ENCODE data around the gene PCNX2.

PCNX2 gene

DNA sequence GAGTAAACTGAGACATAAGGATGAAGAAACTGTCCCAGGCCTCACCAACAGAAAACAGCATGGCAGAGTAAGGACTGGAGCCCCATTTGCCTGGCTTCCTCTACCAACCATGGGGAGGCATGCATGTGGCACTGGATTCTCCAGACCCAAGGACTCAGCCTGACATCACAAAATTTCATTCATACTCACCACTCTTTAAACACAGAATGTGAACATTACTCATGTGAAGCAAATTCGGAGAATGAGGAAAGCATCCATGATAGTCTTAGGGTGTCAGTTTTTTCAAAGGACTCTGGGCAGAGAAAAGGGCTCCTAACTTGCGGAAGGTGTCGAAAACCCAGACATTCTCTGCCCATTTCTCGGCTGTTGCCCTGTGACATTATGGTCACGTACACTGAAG, 83.9 kb downstream of the PCNX2 start:
- peak overlapping the region; percentile 34 for H4K91ac ChIP-seq (ENCODE audit: low read depth, low read length)
- H4K8ac ChIP-seq (ENCODE audit: low read depth, low read length): no peak overlapping the region
- H3K4me2 ChIP-seq (ENCODE audit: low read length): no peak overlapping the region
- peak in 1 of 2 donors; percentile 40 for DNase-seq
- H2BK12ac ChIP-seq (ENCODE audit: low read length): no peak overlapping the region
- H3K4me1 ChIP-seq (ENCODE audit: control insufficient read depth in 1 of 2, insufficient read depth in 2 of 2, low read length in 2 of 2): peaks cover 0 to 12% of the 10 kb centered on the region in 2 experiments
- WGBS (ENCODE audit: extremely low coverage, insufficient coverage, insufficient read length): no CpG with 5 or more reads among the region's 5 CpGs
- H4K12ac ChIP-seq (ENCODE audit: low read depth, low read length): no peak overlapping the region
- no peak overlapping the region for H3K4me3 ChIP-seq (ENCODE audit: low read depth, low read length)
- H3K4ac ChIP-seq (ENCODE audit: low read depth, low read length): no peak overlapping the region
- H2BK5ac ChIP-seq (ENCODE audit: low read depth, low read length, poor library complexity): no peak overlapping the region
- H3K18ac ChIP-seq (ENCODE audit: low read length): no peak overlapping the region
- no peak overlapping the region for H3K27ac ChIP-seq (ENCODE audit: low read depth, low read length)
- H3K14ac ChIP-seq (ENCODE audit: low read length): no peak overlapping the region
- H3K27me3 ChIP-seq (ENCODE audit: insufficient read depth, low read length): no peaks in the 10 kb centered on the region
- no peak overlapping the region for H3K23ac ChIP-seq (ENCODE audit: low read length)
- no peaks in the 10 kb centered on the region for H3K79me1 ChIP-seq (ENCODE audit: low read length)
- no peak overlapping the region for H2AK5ac ChIP-seq (ENCODE audit: low read length)
- no peak overlapping the region for H2BK120ac ChIP-seq (ENCODE audit: insufficient read depth, low read length, poor library complexity)
- no peaks in the 10 kb centered on the region for H3K9me3 ChIP-seq (ENCODE audit: insufficient read depth, low read depth, low read length)
- no peak overlapping the region for H2AFZ ChIP-seq (ENCODE audit: insufficient read depth, low read length, poor library complexity)
- H3K9ac ChIP-seq (ENCODE audit: low read length): no peak overlapping the region
- no peaks in the 10 kb centered on the region for H3K79me2 ChIP-seq (ENCODE audit: control insufficient read depth, insufficient read depth, low read length, poor library complexity)
- H3K36me3 ChIP-seq (ENCODE audit: control insufficient read depth in 1 of 2, insufficient read depth in 2 of 2, low read length in 2 of 2): peaks cover 0 to 1% of the 10 kb centered on the region in 2 experiments

DNA sequence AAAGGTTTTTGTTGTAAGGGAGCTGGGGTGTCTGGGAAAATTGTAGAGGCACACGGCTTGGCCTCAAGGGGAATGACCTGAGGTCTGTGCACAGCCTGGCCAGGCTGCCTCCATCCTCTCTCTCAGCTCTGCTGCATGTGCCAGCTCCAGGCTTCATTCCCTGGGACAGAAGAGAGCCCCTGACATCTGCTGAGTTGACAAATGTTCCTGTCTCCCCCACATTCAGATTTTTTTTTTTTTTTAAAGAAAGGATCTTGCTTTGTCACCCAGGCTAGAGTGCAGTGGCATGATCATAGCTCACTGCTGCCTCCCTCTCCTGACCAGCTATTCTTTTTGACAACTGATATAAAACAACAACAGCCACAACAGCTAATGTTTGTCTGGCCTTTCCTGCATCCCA, 84.4 kb downstream of the PCNX2 start:
- no peak overlapping the region for H3K23ac ChIP-seq (ENCODE audit: low read length)
- no peaks in the 10 kb centered on the region for H3K9me3 ChIP-seq (ENCODE audit: insufficient read depth, low read depth, low read length)
- no peak overlapping the region for H2AFZ ChIP-seq (ENCODE audit: insufficient read depth, low read length, poor library complexity)
- H3K4me2 ChIP-seq (ENCODE audit: low read length): no peak overlapping the region
- no peak overlapping the region for H3K4ac ChIP-seq (ENCODE audit: low read depth, low read length)
- H2AK5ac ChIP-seq (ENCODE audit: low read length): no peak overlapping the region
- H3K79me1 ChIP-seq (ENCODE audit: low read length): no peaks in the 10 kb centered on the region
- DNase-seq: no peak
- H2BK12ac ChIP-seq (ENCODE audit: low read length): no peak overlapping the region
- H3K27me3 ChIP-seq (ENCODE audit: insufficient read depth, low read length): no peaks in the 10 kb centered on the region
- no peaks in the 10 kb centered on the region for H3K79me2 ChIP-seq (ENCODE audit: control insufficient read depth, insufficient read depth, low read length, poor library complexity)
- no peak overlapping the region for H2BK120ac ChIP-seq (ENCODE audit: insufficient read depth, low read length, poor library complexity)
- no peak overlapping the region for H3K14ac ChIP-seq (ENCODE audit: low read length)
- no peak overlapping the region for H2BK5ac ChIP-seq (ENCODE audit: low read depth, low read length, poor library complexity)
- H3K18ac ChIP-seq (ENCODE audit: low read length): no peak overlapping the region
- H3K27ac ChIP-seq (ENCODE audit: low read depth, low read length): no peak overlapping the region
- H4K91ac ChIP-seq (ENCODE audit: low read depth, low read length): no peak overlapping the region
- H3K9ac ChIP-seq (ENCODE audit: low read length): no peak overlapping the region
- H4K12ac ChIP-seq (ENCODE audit: low read depth, low read length): no peak overlapping the region
- H3K36me3 ChIP-seq (ENCODE audit: control insufficient read depth in 1 of 2, insufficient read depth in 2 of 2, low read length in 2 of 2): peaks cover 0 to 1% of the 10 kb centered on the region in 2 experiments
- WGBS (ENCODE audit: extremely low coverage, insufficient coverage, insufficient read length): no CpG with 5 or more reads among the region's 1 CpG
- H4K8ac ChIP-seq (ENCODE audit: low read depth, low read length): no peak overlapping the region
- H3K4me1 ChIP-seq (ENCODE audit: control insufficient read depth in 1 of 2, insufficient read depth in 2 of 2, low read length in 2 of 2): peaks cover 0 to 11% of the 10 kb centered on the region in 2 experiments
- H3K4me3 ChIP-seq (ENCODE audit: low read depth, low read length): no peak overlapping the region

DNA sequence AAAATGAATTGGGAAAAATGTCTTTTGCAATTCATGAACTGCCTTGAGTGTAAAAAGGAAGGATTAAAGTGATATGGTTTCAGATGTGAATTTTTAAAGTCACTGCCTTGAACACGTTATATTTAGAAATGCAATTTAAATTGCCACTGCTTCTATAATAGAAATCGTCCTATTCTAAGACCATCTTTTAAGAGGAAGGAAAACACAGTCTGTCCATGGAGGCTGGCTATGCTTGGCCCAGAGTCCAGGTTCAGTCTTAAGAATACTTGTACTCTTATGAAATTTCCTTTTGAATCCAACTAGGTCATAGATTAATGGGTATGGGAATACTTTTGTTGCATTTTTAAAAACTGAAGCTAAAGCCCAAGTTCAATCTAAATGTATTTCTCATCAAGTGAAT, 86.0 kb downstream of the PCNX2 start:
- Histone ChIP-seq H3K9ac (ENCODE audit: low read length) (no peak overlapping the region), H4K12ac (ENCODE audit: low read depth, low read length) (no peak overlapping the region), H4K91ac (ENCODE audit: low read depth, low read length) (no peak overlapping the region), H2BK5ac (ENCODE audit: low read depth, low read length, poor library complexity) (no peak overlapping the region), H3K4me1 (ENCODE audit: control insufficient read depth in 1 of 2, insufficient read depth in 2 of 2, low read length in 2 of 2) (peaks cover 0 to 10% of the 10 kb centered on the region in 2 experiments), H3K79me2 (ENCODE audit: control insufficient read depth, insufficient read depth, low read length, poor library complexity) (peaks cover 2% of the 10 kb centered on the region), H3K23ac (ENCODE audit: low read length) (no peak overlapping the region), H4K8ac (ENCODE audit: low read depth, low read length) (no peak overlapping the region), H3K36me3 (ENCODE audit: control insufficient read depth in 1 of 2, insufficient read depth in 2 of 2, low read length in 2 of 2) (peaks cover 0 to 3% of the 10 kb centered on the region in 2 experiments), H3K14ac (ENCODE audit: low read length) (no peak overlapping the region), H2AK5ac (ENCODE audit: low read length) (no peak overlapping the region), H3K27ac (ENCODE audit: low read depth, low read length) (no peak overlapping the region), H3K9me3 (ENCODE audit: insufficient read depth, low read depth, low read length) (no peaks in the 10 kb centered on the region), H2AFZ (ENCODE audit: insufficient read depth, low read length, poor library complexity) (no peak overlapping the region), H2BK120ac (ENCODE audit: insufficient read depth, low read length, poor library complexity) (no peak overlapping the region), H3K79me1 (ENCODE audit: low read length) (no peaks in the 10 kb centered on the region), H3K18ac (ENCODE audit: low read length) (no peak overlapping the region), H3K4ac (ENCODE audit: low read depth, low read length) (no peak overlapping the region), H3K4me3 (ENCODE audit: low read depth, low read length) (no peak overlapping the region), H3K27me3 (ENCODE audit: insufficient read depth, low read length) (no peaks in the 10 kb centered on the region), H2BK12ac (ENCODE audit: low read length) (no peak overlapping the region), H3K4me2 (ENCODE audit: low read length) (no peak overlapping the region)
- DNase-seq: no peak
- no CpG with 5 or more reads among the region's 2 CpGs for WGBS (ENCODE audit: extremely low coverage, insufficient coverage, insufficient read length)

DNA sequence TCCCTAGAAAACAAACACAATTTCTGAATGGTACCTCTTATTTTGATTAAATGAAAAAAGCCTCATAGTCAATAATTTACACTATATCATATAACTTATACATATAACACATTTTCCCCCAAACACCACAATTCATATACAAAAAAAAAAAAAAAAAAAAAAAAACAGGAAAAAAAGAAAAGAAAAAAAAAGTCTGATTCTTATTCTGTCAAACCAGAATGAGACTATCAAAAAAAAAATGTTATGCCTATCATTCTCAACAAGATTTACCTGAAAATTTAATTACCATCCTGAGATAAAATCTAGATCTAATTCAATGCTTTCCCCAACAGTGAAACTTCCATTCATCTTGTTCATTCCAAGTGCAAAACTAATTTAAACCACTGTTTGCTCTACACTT, 86.8 kb downstream of the PCNX2 start:
- Histone ChIP-seq H2AK5ac (ENCODE audit: low read length) (no peak overlapping the region), H3K79me2 (ENCODE audit: control insufficient read depth, insufficient read depth, low read length, poor library complexity) (peaks cover 2% of the 10 kb centered on the region), H3K14ac (ENCODE audit: low read length) (no peak overlapping the region), H3K4me3 (ENCODE audit: low read depth, low read length) (no peak overlapping the region), H3K4ac (ENCODE audit: low read depth, low read length) (no peak overlapping the region), H4K91ac (ENCODE audit: low read depth, low read length) (no peak overlapping the region), H3K4me2 (ENCODE audit: low read length) (no peak overlapping the region), H3K4me1 (ENCODE audit: control insufficient read depth in 1 of 2, insufficient read depth in 2 of 2, low read length in 2 of 2) (peaks cover 0 to 10% of the 10 kb centered on the region in 2 experiments), H4K8ac (ENCODE audit: low read depth, low read length) (no peak overlapping the region), H3K79me1 (ENCODE audit: low read length) (no peaks in the 10 kb centered on the region), H3K27ac (ENCODE audit: low read depth, low read length) (no peak overlapping the region), H3K23ac (ENCODE audit: low read length) (no peak overlapping the region), H3K9ac (ENCODE audit: low read length) (no peak overlapping the region), H3K36me3 (ENCODE audit: control insufficient read depth in 1 of 2, insufficient read depth in 2 of 2, low read length in 2 of 2) (peaks cover 0 to 3% of the 10 kb centered on the region in 2 experiments), H3K27me3 (ENCODE audit: insufficient read depth, low read length) (no peaks in the 10 kb centered on the region), H3K9me3 (ENCODE audit: insufficient read depth, low read depth, low read length) (peaks cover under 1% of the 10 kb centered on the region), H2BK120ac (ENCODE audit: insufficient read depth, low read length, poor library complexity) (no peak overlapping the region), H2AFZ (ENCODE audit: insufficient read depth, low read length, poor library complexity) (no peak overlapping the region), H3K18ac (ENCODE audit: low read length) (no peak overlapping the region), H2BK12ac (ENCODE audit: low read length) (no peak overlapping the region), H4K12ac (ENCODE audit: low read depth, low read length) (no peak overlapping the region), H2BK5ac (ENCODE audit: low read depth, low read length, poor library complexity) (no peak overlapping the region)
- no peak for DNase-seq
